ENCODE results near the gene IGSF11. TPM values are rescaled to one million over a fixed set of nuclear protein-coding genes. Genes with fewer than 3 reads are reported as not detected.
A peak's percentile ranks its signal among the peaks of the same experiment; 100 is the strongest.
"Not testable (repeated sequence)": the region's sequence is repeated elsewhere in the genome, so short reads cannot be mapped to it uniquely, and the experiment has no call there.

IGSF11 gene
- total RNA-seq, 1 donor from 2014 or later, result not detected

DNA sequence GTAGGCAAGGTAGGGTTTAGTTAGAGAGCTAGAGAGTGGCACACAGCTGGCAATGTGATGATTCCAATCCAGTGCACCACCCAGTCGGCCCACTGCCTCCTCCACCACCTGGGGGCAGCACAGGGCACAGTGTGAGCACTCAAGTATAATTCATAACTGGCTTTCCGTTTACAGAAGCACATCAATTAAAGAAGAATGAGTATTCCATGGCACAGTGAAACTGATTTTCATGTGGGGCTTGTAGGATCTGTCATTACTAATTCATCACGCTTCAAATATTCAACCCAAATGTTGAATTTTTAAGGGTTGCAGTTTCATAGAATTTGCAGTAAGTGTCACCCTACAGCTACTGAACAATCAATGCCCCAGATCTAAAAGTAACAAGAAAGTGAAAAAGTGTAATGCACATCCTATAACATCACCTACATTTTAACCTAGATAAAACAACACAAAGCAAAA is 149.9 kb downstream of the IGSF11 start:
- DNase-seq (ENCODE audit: low read depth, low spot score), result peak; percentile 3

DNA sequence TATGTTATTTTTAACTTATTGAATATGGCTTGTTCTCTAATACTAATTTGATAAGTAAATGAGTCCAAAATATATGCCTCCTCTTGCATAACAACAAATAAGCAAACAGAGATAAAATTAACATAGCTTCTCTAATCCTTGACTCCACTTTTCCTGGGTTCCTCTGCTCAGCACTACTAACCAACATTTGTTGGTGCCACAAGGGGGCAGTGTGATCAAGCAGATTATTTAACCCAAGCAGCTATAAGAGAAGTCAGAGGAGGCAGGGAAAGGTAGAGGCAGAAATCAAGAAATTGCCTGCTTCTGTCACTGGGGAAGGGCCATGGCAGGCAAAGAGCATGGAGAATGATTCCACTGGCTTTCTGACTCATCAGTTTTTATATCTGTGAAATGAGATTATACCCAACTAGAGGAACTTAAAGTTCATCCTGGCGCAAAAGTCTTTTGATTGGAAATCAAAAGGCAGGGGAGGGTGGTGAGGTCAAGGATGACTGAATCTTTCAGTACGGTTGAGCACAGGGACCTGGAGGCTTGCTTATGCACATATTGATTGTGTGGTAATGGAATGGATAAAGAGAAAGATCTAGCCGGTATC is 152.2 kb downstream of the IGSF11 start:
- peak; percentile 4 for DNase-seq (ENCODE audit: low read depth, low spot score)

DNA sequence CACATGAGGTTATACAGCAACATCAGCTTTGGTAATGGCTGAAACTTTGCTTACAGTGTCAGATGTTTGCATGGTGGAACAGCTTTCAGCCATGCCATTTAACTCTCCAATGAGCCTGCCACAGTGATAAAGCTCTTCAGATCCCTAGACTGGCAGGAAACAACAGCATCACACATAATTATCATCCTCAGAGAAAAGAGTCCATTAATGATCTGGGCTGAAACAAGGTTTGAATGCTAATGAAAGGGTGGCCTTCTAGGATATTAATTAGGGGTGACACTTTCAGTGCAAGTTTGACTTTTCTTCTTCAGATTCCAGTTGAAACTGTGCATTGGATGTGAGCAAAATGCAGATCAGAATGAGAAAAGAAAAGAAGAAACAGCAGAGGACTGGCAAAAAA is 166.6 kb downstream of the IGSF11 start:
- DNase-seq (ENCODE audit: low read depth, low spot score), result no peak

DNA sequence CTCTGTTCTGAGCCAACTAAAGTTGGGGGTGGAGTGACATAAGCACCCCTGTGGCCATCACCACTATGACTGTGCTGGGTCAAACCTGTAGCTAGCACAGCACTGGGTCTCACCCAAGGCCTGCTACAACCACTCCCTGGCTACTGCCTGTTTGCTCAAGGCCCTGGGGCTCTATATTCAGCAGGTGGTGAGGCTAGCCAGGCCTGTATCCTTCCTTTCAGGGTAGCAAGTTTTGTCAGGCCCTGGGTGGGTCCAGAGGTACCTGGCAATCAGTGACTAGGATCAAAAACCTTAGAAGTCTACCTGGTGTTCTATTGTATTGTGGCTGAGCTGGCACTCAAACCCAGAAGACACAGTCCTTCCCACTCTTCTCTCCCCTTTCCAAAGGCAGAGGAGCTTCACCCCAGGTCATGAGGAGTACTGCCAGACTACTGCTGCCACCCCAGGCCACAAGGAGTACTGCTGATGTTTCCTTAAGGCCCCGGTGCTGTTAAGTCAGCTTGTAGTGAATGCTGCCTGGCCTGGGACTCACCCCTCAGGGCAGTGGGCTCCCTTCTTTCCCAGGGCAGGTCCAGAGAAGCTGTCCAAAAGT is 170.8 kb downstream of the IGSF11 start:
- no peak for DNase-seq (ENCODE audit: low read depth, low spot score)

DNA sequence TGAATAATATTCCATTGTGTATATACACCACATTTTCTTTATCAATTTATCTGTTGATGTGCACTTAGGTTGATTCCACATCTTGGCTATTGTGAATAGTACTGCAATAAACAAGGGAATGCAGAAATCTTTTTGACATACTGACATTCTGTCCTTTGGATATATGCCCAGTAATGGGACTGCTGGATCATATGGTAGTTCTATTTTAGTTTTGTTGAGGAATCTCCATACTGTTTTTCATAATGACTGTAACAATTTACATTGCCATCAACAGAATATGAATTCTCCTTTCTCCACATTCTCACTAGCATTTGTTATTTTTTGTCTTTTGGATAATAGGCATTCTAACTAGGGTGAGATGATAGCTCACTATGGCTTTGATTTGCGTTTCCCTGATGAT is 174.7 kb downstream of the IGSF11 start:
- DNase-seq (ENCODE audit: low read depth, low spot score), result no peak

DNA sequence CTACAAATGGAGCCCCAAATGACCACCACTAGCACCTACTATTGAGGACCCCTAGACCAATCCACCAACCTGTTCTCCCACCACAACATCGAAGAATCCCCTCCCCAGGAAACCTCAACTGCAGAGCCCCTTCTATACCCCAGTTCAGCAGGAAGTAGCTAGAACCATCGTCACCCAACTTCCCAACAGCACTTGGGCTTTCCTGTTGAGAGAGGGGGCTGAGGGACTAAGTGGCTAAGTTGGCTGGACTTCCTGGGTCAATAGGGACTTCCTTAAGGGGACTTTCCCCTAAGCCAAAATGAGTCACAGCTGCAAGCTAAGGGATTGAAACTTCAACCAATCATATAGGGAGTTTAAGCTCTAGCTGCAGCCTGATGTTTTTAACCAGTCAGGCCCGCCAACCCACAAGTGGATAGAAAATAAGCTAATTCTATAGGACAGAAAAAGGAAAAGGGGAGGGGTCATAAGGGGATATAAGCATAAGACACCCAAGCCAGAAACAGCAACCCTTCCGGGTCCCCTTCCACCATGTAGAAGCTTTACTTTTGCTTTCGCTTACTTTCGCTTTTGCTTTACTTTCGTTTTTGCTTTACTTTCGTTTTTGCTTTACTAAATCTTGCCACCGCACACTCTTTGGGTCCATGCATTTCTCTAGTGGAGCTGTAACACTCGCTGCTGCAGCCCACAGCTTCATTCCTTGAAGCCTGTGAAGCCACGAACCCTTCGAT is 183.0 kb downstream of the IGSF11 start:
- not testable (repeated sequence) for DNase-seq (ENCODE audit: low read depth, low spot score)

DNA sequence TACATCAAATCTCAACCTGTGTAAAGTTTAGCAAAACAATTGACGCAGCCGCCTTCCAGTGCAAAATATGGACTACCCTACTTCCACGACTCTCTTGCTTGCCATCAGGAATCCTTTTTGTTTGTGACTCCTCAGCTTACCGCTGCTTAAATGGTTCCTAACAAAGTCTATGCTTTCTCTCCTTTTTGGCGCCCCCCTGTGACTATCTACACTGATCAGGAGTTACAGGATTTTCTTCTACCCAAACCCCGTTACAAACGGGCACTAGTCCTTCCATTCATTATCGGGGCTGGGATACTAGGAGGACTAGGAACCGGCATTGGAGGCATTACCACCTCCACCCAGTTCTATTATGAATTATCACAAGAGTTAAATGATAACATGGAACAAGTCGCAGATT is 184.0 kb downstream of the IGSF11 start:
- no peak for DNase-seq (ENCODE audit: low read depth, low spot score)

Other genes with a start within 250 kb of the IGSF11 start
- not detected in 2 replicates for gene TEX55, start 111.3 kb upstream of the IGSF11 start, total RNA-seq
- not detected in 2 replicates for gene UPK1B, start 138.8 kb upstream of the IGSF11 start, total RNA-seq
- 4.2 and 5.5 TPM in 2 replicates for gene B4GALT4, start 206.0 kb upstream of the IGSF11 start, total RNA-seq